Cardiac fibroblast (primary cell): ENCODE data around the gene SHB.
"Not testable (repeated sequence)": the region's sequence is repeated elsewhere in the genome, so short reads cannot be mapped to it uniquely, and the experiment has no call there.

Source experiments
- DNase-seq, 2 donors: peaks; one replicate each; pipeline versions ENCODE4 v3.0.0 to v3.0.0-alpha.2; 2010; ENCODE audit warnings: low read depth in 2 of 2
- H3K4me3 ChIP-seq, 2 donors: replicated peaks in 1 of 2; 1 replicate in 1 of 2; 2 replicates in 1 of 2; pipeline ENCODE4 v1.5.1; 2011; ENCODE audit warnings: low read depth in 2 of 2, low read length in 2 of 2, mild to moderate bottlenecking in 2 of 2, moderate library complexity in 1 of 2
- CTCF ChIP-seq: IDR thresholded peaks from one replicate; pipeline ENCODE4 v1.5.1; 2011; ENCODE audit warnings: low read depth, mild to moderate bottlenecking, low read length, inconsistent platforms

The SHB gene

GRCh38 chr9:37915911-37916470 lies 153.0 kb downstream of the SHB start:
- H3K4me3 ChIP-seq: no peak overlapping the region
- TF ChIP-seq CTCF: no peak
- DNase-seq: no peak

- no peak for TF ChIP-seq CTCF
- no peak for DNase-seq
- H3K4me3 ChIP-seq: no peak overlapping the region
Observed at GRCh38 chr9:37914701-37915358, 154.2 kb downstream of the SHB start.

- H3K4me3 ChIP-seq: no peak overlapping the region
- no peak for TF ChIP-seq CTCF
- DNase-seq: no peak
Observed at GRCh38 chr9:37914154-37914551, 154.9 kb downstream of the SHB start.

- H3K4me3 ChIP-seq: no peak overlapping the region
- DNase-seq: peak; percentile 75 to 82
- TF ChIP-seq CTCF: peak; percentile 98
Observed at GRCh38 chr9:37913480-37914153, 155.4 kb downstream of the SHB start.

GRCh38 chr9:37911271-37911681 lies 157.8 kb downstream of the SHB start:
- no peak overlapping the region for H3K4me3 ChIP-seq
- TF ChIP-seq CTCF: no peak
- peak in 1 of 2 donors; percentile 45 for DNase-seq

GRCh38 chr9:37910271-37910670 lies 158.8 kb downstream of the SHB start:
- no peak for TF ChIP-seq CTCF
- DNase-seq: no peak
- no peak overlapping the region for H3K4me3 ChIP-seq

- not testable (repeated sequence) for H3K4me3 ChIP-seq
Observed at GRCh38 chr9:37909836-37910235, 159.2 kb downstream of the SHB start.

More at GRCh38 chr9:37909836-37910235, 159.2 kb downstream of the SHB start:
- not testable (repeated sequence) for DNase-seq
